ENCODE data around the gene LOC128125822.

Gene LOC128125822

GRCh38 chr6:63609231-63609630 lies 37.0 kb downstream of the LOC128125822 start:
- H3K4me3 ChIP-seq (ENCODE audit: control insufficient read depth, low read depth, low read length): no peak overlapping the region
- no peak for DNase-seq (ENCODE audit: low read depth)
- no peak for TF ChIP-seq CTCF (IDR thresholded peaks at IDR 0.05; ENCODE audit: control insufficient read depth, insufficient read depth, low read depth, low read length, missing control alignments)

GRCh38 chr6:63610944-63611343 lies 38.7 kb downstream of the LOC128125822 start:
- no peak for TF ChIP-seq CTCF (IDR thresholded peaks at IDR 0.05; ENCODE audit: control insufficient read depth, insufficient read depth, low read depth, low read length, missing control alignments)
- no peak overlapping the region for H3K4me3 ChIP-seq (ENCODE audit: control insufficient read depth, low read depth, low read length)
- no peak for DNase-seq (ENCODE audit: low read depth)

- no peak for TF ChIP-seq CTCF (IDR thresholded peaks at IDR 0.05; ENCODE audit: control insufficient read depth, insufficient read depth, low read depth, low read length, missing control alignments)
These were observed 39.3 kb downstream of the LOC128125822 start for GRCh38 chr6:63611560-63611959.

GRCh38 chr6:63615590-63615989 lies 43.3 kb downstream of the LOC128125822 start:
- TF ChIP-seq CTCF (IDR thresholded peaks at IDR 0.05; ENCODE audit: control insufficient read depth, insufficient read depth, low read depth, low read length, missing control alignments): no peak
- no peak overlapping the region for H3K4me3 ChIP-seq (ENCODE audit: control insufficient read depth, low read depth, low read length)
- DNase-seq (ENCODE audit: low read depth): no peak

More at GRCh38 chr6:63611560-63611959, 39.3 kb downstream of the LOC128125822 start:
- no peak overlapping the region for H3K4me3 ChIP-seq (ENCODE audit: control insufficient read depth, low read depth, low read length)
- no peak for DNase-seq (ENCODE audit: low read depth)

Measured in AG09309 (cell line).